Measurements from ENCODE around the gene LDB3. TPM values are rescaled to one million over a fixed set of nuclear protein-coding genes. Genes with fewer than 3 reads are reported as not detected.

The LDB3 gene
- total RNA-seq, 1 experiment from 2014 or later = 0.03 TPM

DNA sequence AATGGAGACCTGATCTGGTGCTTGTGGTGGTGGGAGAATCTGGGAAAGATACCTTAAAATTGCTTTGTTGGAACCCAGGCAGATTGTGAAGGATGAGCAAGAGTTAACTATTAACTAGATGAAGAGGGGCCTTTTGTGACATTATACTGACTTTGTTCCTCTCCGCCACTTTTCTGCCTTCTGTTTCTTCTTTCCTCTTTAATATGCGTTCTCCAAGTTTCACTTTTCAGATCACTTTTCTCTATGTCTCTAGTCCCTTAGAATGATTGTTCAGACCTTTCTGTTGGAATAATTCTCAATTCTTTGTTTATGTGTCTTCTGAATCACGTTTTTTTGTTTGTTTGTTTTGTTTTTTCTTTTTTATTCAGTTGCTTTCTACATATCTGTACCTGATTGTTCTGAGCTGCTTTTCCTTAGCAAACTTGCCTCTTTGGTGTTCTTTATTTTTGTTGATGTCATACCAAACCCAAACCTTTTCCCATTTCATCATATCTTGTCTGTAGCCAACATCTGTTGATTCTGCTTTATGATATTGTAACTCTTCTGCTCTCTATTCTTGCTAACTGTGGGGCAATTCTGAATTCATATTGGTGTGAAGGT, 90.9 kb downstream of the LDB3 start:
- DNase-seq (ENCODE audit: low read depth) = peak; percentile 13
- in situ Hi-C loops (cut with HindIII; ENCODE audit: low pct_unique_long_range_greater_than_20kb, low sequenced_read_pairs) = no loop called here

DNA sequence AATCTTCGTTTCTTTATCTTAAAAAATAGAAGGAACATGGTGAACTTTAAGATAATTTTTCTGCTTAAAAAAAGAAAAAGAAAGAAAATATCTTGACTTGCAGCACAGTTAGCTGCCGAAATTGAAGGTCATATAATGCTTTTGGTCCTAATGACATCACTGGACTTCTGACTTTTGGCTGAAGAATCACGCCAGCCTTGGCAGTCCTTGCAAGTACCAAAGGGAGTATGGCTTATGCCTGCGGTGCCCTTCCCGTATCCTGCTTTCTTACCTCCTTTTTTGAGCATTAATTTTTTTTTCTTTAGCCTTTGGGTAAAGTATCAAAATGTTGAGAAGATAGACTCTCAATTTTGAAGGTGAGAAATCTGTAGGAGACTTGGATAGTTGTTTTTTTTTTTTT, 95.1 kb downstream of the LDB3 start:
- in situ Hi-C loops (cut with HindIII; ENCODE audit: low pct_unique_long_range_greater_than_20kb, low sequenced_read_pairs) = no loop called here
- DNase-seq (ENCODE audit: low read depth) = no peak

- in situ Hi-C loops (cut with HindIII; ENCODE audit: low pct_unique_long_range_greater_than_20kb, low sequenced_read_pairs) = no loop called here
- no peak for DNase-seq (ENCODE audit: low read depth)
These were observed 97.2 kb downstream of the LDB3 start for GRCh38 chr10:86765548-86765947.

- in situ Hi-C loops (cut with HindIII; ENCODE audit: low pct_unique_long_range_greater_than_20kb, low sequenced_read_pairs) = no loop called here
- DNase-seq (ENCODE audit: low read depth) = no peak
These were observed 100.2 kb downstream of the LDB3 start for GRCh38 chr10:86768412-86769062.

DNA sequence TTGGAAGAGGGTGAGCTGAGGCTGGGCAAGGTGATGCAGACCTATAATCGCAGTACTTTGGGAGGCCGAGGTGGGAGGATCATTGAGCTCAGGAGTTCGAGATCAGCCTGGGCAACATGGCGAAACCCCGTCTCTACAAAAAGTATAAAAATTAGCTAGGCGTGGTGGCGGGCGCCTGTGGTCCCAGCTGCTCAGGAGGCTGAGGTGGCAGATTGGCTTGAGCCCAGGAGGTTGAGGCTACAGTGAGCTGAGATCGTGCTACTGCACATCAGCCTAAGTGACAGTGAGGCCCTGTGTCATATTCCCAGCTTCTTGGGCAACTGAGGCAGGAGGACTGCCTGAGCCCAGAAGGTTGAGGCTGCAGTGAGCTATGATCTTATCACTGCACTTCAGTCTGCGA, 101.7 kb downstream of the LDB3 start:
- no peak for DNase-seq (ENCODE audit: low read depth)
- in situ Hi-C loops (cut with HindIII; ENCODE audit: low pct_unique_long_range_greater_than_20kb, low sequenced_read_pairs) = no loop called here

GRCh38 chr10:86770412-86770960, 102.2 kb downstream of the LDB3 start:
- in situ Hi-C loops (cut with HindIII; ENCODE audit: low pct_unique_long_range_greater_than_20kb, low sequenced_read_pairs) = no loop called here
- no peak for DNase-seq (ENCODE audit: low read depth)

DNA sequence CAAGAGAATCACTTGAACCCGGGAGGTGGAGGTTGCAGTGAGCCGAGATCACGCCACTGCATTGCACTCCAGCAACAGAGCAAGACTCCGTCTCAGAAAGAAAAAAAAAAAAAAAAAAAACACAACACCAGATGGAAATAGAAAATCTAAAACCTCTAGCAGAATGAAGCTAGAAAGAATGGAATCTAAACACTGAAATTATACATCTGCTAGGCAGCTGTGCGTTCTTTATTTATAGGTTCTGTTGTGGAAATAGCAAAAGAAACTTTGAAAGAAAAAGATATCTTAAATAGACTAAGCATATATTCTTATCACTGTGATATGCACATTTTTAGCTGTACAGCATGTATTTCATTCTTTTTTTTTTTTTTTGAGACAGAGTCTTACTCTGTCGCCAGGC, 105.2 kb downstream of the LDB3 start:
- in situ Hi-C loops (cut with HindIII; ENCODE audit: low pct_unique_long_range_greater_than_20kb, low sequenced_read_pairs) = no loop called here
- no peak for DNase-seq (ENCODE audit: low read depth)

DNA sequence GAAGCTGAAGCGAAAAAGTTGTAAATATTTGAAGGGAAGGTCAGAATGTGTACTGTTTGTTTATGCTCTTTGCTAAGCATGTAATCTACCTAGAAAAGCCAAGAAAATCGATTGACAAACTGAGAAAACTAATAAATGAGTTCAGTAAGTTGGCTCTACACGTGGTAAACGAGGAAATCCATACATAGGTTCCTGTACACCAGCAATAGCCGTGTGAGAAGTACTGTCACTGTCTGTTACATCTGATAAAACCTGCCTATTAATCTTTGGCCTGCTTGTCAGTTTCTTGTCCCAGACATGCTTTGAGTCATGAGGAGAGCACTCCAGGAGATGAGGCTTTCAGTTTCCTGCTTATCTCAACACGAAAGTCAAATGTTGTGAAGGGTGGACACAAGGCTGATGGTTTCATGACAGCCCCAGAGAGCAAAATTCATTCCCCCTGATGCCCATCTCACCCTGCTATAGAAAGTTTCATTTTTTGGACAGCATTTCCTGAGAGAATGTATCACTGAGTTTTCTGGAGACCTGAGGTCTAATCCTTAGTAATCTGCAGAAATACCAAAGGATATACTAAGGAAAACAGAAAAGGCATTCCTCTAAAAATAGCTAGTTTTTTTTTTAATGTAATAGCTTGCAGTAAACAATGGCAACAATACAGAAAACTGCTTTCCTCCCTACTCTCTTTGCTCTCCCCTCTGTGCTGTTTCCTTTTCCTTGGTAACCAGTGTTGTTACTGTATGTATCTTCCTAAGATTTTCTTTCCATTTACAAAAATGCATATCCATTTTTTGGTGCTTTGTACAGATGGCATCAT, 107.0 kb downstream of the LDB3 start:
- DNase-seq (ENCODE audit: low read depth) = no peak
- in situ Hi-C loops (cut with HindIII; ENCODE audit: low pct_unique_long_range_greater_than_20kb, low sequenced_read_pairs) = no loop called here

- in situ Hi-C loops (cut with HindIII; ENCODE audit: low pct_unique_long_range_greater_than_20kb, low sequenced_read_pairs) = no loop called here
- no peak for DNase-seq (ENCODE audit: low read depth)
These were observed 107.5 kb downstream of the LDB3 start for GRCh38 chr10:86775870-86776180.

- in situ Hi-C loops (cut with HindIII; ENCODE audit: low pct_unique_long_range_greater_than_20kb, low sequenced_read_pairs) = no loop called here
- peak; percentile 14 for DNase-seq (ENCODE audit: low read depth)
These were observed 111.1 kb downstream of the LDB3 start for GRCh38 chr10:86779220-86780017.

DNA sequence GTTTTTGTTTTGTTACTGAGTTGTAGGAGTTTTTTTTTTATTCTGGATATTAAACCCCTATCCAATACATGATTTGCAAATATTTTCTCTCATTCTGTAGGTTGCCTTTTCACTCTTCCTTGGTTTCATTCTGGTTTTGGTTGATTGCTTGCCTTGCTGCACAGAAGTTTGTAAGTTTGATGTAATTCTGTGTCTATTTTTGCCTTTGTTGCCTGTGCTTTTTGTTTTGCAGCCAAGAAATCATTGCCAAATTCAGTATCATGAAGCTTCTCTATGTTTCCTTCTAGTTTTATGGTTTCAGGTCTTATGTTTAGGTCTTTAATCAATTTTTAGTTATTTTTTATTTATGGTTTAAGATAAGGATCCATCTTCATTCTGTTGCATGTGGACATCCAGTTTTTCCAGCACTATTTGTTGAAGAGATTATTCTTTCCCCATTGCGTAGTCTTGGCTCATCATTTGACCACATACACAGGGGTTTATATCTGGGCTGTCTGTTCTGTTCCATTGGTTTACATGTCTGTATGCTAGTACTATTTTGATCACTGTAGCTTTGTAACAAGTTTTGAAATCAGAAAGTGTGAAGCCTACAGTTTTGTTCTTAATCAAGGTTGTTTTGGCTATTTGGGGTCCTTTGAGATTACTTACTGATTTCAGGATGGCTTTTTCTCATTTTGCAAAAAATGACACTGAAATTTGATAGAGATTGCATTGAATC, 114.5 kb downstream of the LDB3 start:
- no peak for DNase-seq (ENCODE audit: low read depth)
- in situ Hi-C loops (cut with HindIII; ENCODE audit: low pct_unique_long_range_greater_than_20kb, low sequenced_read_pairs) = no loop called here

- DNase-seq (ENCODE audit: low read depth) = no peak
- in situ Hi-C loops (cut with HindIII; ENCODE audit: low pct_unique_long_range_greater_than_20kb, low sequenced_read_pairs) = no loop called here
These were observed 116.7 kb downstream of the LDB3 start for GRCh38 chr10:86785037-86785436.

Other genes with a start within 250 kb of the LDB3 start
- gene WAPL, start 146.7 kb upstream of the LDB3 start, total RNA-seq (2014; rRNA removed; shearing (Covaris generic); ENCODE audit: low replicate concordance) = 21.8 and 36.0 TPM in 2 replicates
- gene OPN4, start 14.0 kb upstream of the LDB3 start, total RNA-seq (2014; rRNA removed; shearing (Covaris generic); ENCODE audit: low replicate concordance) = 0.17 TPM in 1 of 2 replicates, not detected in the other
- 23.7 and 24.6 TPM in 2 replicates for gene BMPR1A, start 88.1 kb downstream of the LDB3 start, total RNA-seq (2014; rRNA removed; shearing (Covaris generic); ENCODE audit: low replicate concordance)